Skeletal muscle satellite cell (primary cell): ENCODE data around the gene DLL4.

Source experiments
- H3K27me3 ChIP-seq: 2 replicates; pipeline ENCODE4 v1.7.0; 2013; ENCODE audit warnings: low read length; ENCODE audit not compliant: control insufficient read depth, insufficient read depth
- H3K36me3 ChIP-seq: 2 replicates; pipeline ENCODE4 v1.7.0; 2013; ENCODE audit warnings: mild to moderate bottlenecking, control low read depth, low read length; ENCODE audit not compliant: insufficient read depth
- H3K4me1 ChIP-seq: 2 replicates; pipeline ENCODE4 v1.7.0; 2013; ENCODE audit warnings: low read length; ENCODE audit not compliant: control insufficient read depth, insufficient read depth
- H3K4me2 ChIP-seq: 2 replicates; pipeline ENCODE4 v1.7.0; 2013; ENCODE audit warnings: mild to moderate bottlenecking, low read length
- H3K4me3 ChIP-seq: 2 replicates; pipeline ENCODE4 v1.7.0; 2013; ENCODE audit warnings: low read length
- H3K9ac ChIP-seq: 2 replicates; pipeline ENCODE4 v1.7.0; 2013; ENCODE audit warnings: mild to moderate bottlenecking, low read depth, low read length, moderate library complexity
- H3K9me3 ChIP-seq: replicated peaks from 2 replicates; pipeline ENCODE4 v1.7.0; 2013; ENCODE audit warnings: mild to moderate bottlenecking, control low read depth, low read length

Gene DLL4

GRCh38 chr15:40941068-40941527 lies 12.0 kb downstream of the DLL4 start:
- Histone ChIP-seq H3K4me1 (peaks cover 36% of the 10 kb centered on the region), H3K4me2 (peak overlapping the region; percentile 84), H3K27me3 (no peaks in the 10 kb centered on the region), H3K4me3 (peak overlapping the region; percentile 69), H3K9me3 (no peaks in the 10 kb centered on the region), H3K9ac (peak overlapping the region; percentile 80), H3K36me3 (no peaks in the 10 kb centered on the region)

GRCh38 chr15:40941528-40942336 lies 12.6 kb downstream of the DLL4 start:
- Histone ChIP-seq H3K4me2 (peak overlapping the region; percentile 84), H3K27me3 (no peaks in the 10 kb centered on the region), H3K9me3 (no peaks in the 10 kb centered on the region), H3K4me3 (peak overlapping the region; percentile 69), H3K9ac (peak overlapping the region; percentile 80), H3K36me3 (no peaks in the 10 kb centered on the region), H3K4me1 (peaks cover 33% of the 10 kb centered on the region)

GRCh38 chr15:40942337-40942854 lies 13.3 kb downstream of the DLL4 start:
- Histone ChIP-seq H3K27me3 (no peaks in the 10 kb centered on the region), H3K4me2 (peak overlapping the region; percentile 84), H3K36me3 (no peaks in the 10 kb centered on the region), H3K9me3 (no peaks in the 10 kb centered on the region), H3K9ac (peak overlapping the region; percentile 80), H3K4me3 (peak overlapping the region; percentile 69), H3K4me1 (peaks cover 26% of the 10 kb centered on the region)

GRCh38 chr15:40942878-40943277 lies 13.7 kb downstream of the DLL4 start:
- peak overlapping the region; percentile 69 for H3K4me3 ChIP-seq
- H3K9me3 ChIP-seq = no peaks in the 10 kb centered on the region
- peak overlapping the region; percentile 80 for H3K9ac ChIP-seq
- no peaks in the 10 kb centered on the region for H3K27me3 ChIP-seq
- H3K4me1 ChIP-seq = peaks cover 21% of the 10 kb centered on the region
- H3K36me3 ChIP-seq = no peaks in the 10 kb centered on the region
- peak overlapping the region; percentile 84 for H3K4me2 ChIP-seq

DNA sequence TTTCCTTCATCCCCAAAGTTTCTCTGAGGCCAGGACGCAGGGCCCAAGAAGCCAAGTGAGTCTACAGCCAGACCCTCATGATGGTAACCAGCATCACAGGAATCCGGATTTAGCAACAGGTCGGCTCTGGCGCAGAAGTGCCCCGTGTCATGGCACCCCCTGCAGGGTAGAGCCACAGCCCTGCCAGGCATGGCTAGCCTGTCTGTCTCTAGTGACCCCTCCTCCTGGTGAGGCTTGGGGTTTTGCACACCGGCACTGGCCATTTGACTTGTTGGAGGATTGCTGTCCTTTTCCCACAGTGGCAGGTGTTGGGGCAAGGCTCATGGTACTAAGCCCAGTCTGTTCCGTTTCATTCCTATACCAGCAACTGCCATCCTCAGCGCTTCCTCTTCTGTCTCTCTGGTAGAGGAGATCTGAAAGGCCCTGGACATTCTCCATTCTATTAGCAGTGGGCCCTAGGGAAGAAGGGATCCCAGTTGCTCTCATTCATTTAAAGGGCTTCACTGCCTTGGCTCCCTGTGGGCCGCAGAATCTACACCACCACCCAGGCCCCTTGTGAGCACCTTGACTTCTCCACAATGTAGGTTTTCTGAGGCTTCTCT lies 14.7 kb downstream of the DLL4 start:
- Histone ChIP-seq H3K9ac (no peak overlapping the region), H3K27me3 (no peaks in the 10 kb centered on the region), H3K4me3 (no peak overlapping the region)

DNA sequence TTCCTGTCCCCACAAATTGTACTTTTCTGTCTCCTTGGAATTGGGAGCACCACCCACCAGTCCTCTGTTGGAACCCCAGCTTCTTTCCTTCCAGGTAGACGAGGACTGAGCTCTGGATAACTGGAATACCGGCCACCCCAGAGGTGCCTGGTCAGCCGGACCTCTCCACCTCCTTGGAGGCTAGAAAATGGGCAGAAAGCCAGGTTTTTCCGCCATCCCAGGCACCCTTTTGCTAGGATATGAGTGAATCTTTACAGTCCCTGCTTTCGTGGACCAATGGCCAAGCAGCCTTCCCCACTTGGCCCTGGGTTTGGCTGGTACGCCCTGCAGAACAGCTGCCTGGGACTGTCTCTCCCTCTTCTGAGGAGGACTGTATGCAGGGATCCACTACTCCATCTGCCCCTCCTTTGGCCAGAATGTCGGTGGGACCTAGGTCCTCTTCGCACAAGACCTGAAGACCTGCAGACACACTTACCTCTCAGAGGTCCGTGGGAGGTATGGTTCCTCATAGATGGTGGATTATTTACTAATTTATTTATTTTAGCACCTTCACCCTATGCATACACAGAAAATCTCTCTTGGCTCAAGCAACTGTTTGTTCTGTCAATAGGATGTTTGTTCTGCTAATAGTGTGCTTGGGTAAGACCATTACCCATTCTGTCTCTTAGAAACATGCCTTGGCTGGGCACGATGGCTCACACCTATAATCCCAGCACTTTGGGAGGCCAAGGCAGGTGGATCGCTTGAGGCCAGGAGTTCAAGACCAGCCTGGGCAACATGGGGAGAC lies 15.6 kb downstream of the DLL4 start:
- H3K27me3 ChIP-seq = no peaks in the 10 kb centered on the region

More for the DNA sequence above, 14.7 kb downstream of the DLL4 start:
- H3K4me2 ChIP-seq = no peak overlapping the region
- H3K9me3 ChIP-seq = no peaks in the 10 kb centered on the region
- no peaks in the 10 kb centered on the region for H3K36me3 ChIP-seq
- H3K4me1 ChIP-seq = peaks cover 21% of the 10 kb centered on the region

GRCh38 chr15:40948706-40949473 lies 19.8 kb downstream of the DLL4 start:
- no peaks in the 10 kb centered on the region for H3K9me3 ChIP-seq
- peaks cover 10% of the 10 kb centered on the region for H3K4me1 ChIP-seq
- no peaks in the 10 kb centered on the region for H3K36me3 ChIP-seq
- no peaks in the 10 kb centered on the region for H3K27me3 ChIP-seq
- H3K4me2 ChIP-seq = no peak overlapping the region
- no peak overlapping the region for H3K4me3 ChIP-seq
- no peak overlapping the region for H3K9ac ChIP-seq

More for the DNA sequence above, 15.6 kb downstream of the DLL4 start:
- H3K4me3 ChIP-seq = no peak overlapping the region
- peaks cover 21% of the 10 kb centered on the region for H3K4me1 ChIP-seq
- no peaks in the 10 kb centered on the region for H3K9me3 ChIP-seq
- no peak overlapping the region for H3K4me2 ChIP-seq
- H3K9ac ChIP-seq = no peak overlapping the region
- H3K36me3 ChIP-seq = no peaks in the 10 kb centered on the region

DNA sequence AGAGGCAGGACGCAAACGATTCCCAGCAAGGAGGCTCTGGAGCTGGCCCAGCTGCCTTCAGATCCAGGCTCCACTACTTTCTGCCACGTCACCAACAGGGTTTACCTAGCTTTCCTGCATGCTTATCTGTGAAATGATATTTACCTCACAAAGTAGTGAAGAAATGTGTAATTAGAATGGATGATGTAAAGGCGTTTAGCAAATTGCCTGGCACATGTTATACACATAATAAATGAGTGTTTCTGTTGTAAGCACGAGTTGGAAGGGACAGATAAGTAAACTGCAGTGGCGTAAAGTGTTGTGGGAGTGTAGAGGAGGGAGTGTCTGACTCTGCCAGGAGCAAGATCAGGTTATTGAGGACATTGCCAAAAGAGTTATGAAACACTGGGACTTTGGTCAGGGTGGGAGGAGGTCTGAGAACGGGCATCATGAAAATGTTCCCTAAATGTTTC lies 20.6 kb downstream of the DLL4 start:
- H3K4me1 ChIP-seq = peaks cover 14% of the 10 kb centered on the region
- no peak overlapping the region for H3K9ac ChIP-seq
- no peaks in the 10 kb centered on the region for H3K27me3 ChIP-seq
- no peaks in the 10 kb centered on the region for H3K9me3 ChIP-seq
- H3K36me3 ChIP-seq = no peaks in the 10 kb centered on the region
- H3K4me3 ChIP-seq = no peak overlapping the region
- no peak overlapping the region for H3K4me2 ChIP-seq

GRCh38 chr15:40951764-40952163 lies 22.6 kb downstream of the DLL4 start:
- H3K9me3 ChIP-seq = no peaks in the 10 kb centered on the region
- no peak overlapping the region for H3K4me3 ChIP-seq
- H3K27me3 ChIP-seq = no peaks in the 10 kb centered on the region
- H3K4me1 ChIP-seq = peaks cover 14% of the 10 kb centered on the region
- H3K4me2 ChIP-seq = no peak overlapping the region
- no peaks in the 10 kb centered on the region for H3K36me3 ChIP-seq
- H3K9ac ChIP-seq = no peak overlapping the region

- Histone ChIP-seq H3K9ac (peak overlapping the region; percentile 82), H3K27me3 (no peaks in the 10 kb centered on the region), H3K9me3 (no peaks in the 10 kb centered on the region), H3K36me3 (no peaks in the 10 kb centered on the region), H3K4me2 (peak overlapping the region; percentile 94), H3K4me3 (peak overlapping the region; percentile 85), H3K4me1 (peaks cover 15% of the 10 kb centered on the region)
These were observed 23.3 kb downstream of the DLL4 start for GRCh38 chr15:40952301-40952900.
